ENCODE measurements around the gene TMX2. TPM values are rescaled to one million over a fixed set of nuclear protein-coding genes. Genes with fewer than 3 reads are reported as not detected.
"Not testable (repeated sequence)": the region's sequence is repeated elsewhere in the genome, so short reads cannot be mapped to it uniquely, and the experiment has no call there.

The TMX2 gene
- total RNA-seq, 1 experiment from 2014 or later = 161 TPM

- no peak for DNase-seq (ENCODE audit: low read depth)
Measured at GRCh38 chr11:57713835-57714234, 1.4 kb downstream of the TMX2 start.

GRCh38 chr11:57716726-57717125, 4.3 kb downstream of the TMX2 start:
- not testable (repeated sequence) for DNase-seq (ENCODE audit: low read depth)

- DNase-seq (ENCODE audit: low read depth) = no peak
Measured at GRCh38 chr11:57727185-57727584, 14.8 kb downstream of the TMX2 start.

- no peak for DNase-seq (ENCODE audit: low read depth)
Measured at GRCh38 chr11:57728829-57729228, 16.4 kb downstream of the TMX2 start.

GRCh38 chr11:57729479-57729878, 17.1 kb downstream of the TMX2 start:
- DNase-seq (ENCODE audit: low read depth) = no peak

GRCh38 chr11:57732661-57733060, 20.3 kb downstream of the TMX2 start:
- no peak for DNase-seq (ENCODE audit: low read depth)

GRCh38 chr11:57735619-57736298, 23.4 kb downstream of the TMX2 start:
- DNase-seq (ENCODE audit: low read depth) = no peak

- DNase-seq (ENCODE audit: low read depth) = peak; percentile 99
Measured at GRCh38 chr11:57741132-57742086, 29.0 kb downstream of the TMX2 start, which contains the start of gene SELENOH. TSS of gene SELENOH (plus strand) at chr11:57741491. CDS start at chr11:57741596, 105 bp downstream.

DNA sequence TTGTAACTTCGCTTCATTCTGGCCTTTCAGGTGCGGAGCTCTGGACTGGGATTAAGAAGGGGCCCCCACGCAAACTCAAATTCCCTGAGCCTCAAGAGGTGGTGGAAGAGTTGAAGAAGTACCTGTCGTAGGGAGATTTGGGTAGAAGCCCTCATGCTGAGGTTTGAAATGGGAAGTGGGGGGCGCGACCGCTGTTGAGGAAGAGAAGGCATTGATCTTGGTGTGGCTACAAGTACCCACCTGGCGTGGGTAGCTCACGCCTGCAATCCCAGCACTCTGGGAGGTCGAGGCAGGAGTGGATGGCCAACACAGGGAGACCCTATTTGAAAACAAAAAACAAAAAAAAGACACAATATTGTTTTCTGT, 29.7 kb downstream of the TMX2 start:
- DNase-seq (ENCODE audit: low read depth) = no peak

DNA sequence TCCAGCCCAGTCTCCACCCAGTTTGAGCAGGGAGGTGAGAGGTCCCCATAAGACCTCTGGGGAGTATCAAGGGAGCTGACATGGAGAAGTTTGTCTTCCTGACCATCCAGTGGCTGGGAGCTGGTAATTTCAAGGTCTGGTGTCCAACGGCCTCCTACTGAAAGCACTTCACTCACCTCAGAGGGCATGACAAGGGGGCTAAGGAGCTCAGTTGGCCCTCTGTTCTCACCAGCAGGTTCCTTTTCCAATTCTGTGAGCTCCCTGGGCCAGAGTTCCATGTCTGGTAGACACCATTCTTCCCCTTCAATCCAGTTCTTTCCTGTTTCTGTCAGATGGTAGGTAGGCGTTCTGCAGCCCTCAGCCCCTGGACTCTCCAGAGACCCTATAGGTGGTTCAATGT, 32.0 kb downstream of the TMX2 start:
- no peak for DNase-seq (ENCODE audit: low read depth)

DNA sequence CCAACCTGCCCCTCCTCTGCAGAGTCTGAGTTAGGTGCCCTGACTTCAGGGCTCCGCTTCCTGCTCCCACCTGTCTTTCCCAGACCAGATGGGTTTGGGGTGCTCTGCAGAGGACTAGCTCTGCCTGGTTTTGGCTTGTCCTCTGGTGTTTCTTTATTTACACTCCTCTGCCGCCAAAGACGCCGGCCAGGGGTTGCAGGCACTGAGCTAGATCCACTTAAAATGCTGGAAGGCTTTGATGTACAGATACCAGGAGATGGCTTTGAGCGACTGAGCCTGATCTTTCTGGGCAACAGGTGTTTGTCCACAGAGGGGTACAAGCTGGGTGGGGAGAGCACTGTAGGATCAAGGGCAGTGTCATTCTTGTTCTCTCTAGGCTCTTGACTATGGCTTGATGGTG, 32.8 kb downstream of the TMX2 start:
- DNase-seq (ENCODE audit: low read depth) = no peak

GRCh38 chr11:57746920-57747319, 34.5 kb downstream of the TMX2 start:
- DNase-seq (ENCODE audit: low read depth) = no peak

DNA sequence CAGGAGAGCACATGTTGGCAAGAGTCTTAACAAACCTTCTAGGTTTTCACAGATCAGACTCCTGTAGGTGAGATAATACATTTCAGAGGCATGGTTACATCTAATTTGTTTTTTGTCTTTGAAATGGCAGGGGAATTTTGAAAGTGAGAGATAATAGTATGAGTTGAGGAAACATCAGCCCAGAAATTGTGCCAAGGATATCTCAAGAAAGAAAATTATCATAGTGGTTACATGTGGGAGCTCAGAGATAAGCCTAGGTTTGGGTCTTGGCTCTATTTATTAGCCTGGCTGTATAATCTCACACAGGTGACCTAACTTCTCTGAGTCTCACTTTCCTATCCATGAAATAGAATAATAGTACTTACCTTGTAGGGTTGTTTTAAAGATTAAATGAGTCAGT, 38.8 kb downstream of the TMX2 start:
- DNase-seq (ENCODE audit: low read depth) = no peak

- peak; percentile 21 for DNase-seq (ENCODE audit: low read depth)
Measured at GRCh38 chr11:57751676-57752253, 39.4 kb downstream of the TMX2 start, which contains the start of gene BTBD18. TSS of gene BTBD18 (minus strand) at chr11:57751819. CDS start at chr11:57751188, 631 bp downstream.

DNA sequence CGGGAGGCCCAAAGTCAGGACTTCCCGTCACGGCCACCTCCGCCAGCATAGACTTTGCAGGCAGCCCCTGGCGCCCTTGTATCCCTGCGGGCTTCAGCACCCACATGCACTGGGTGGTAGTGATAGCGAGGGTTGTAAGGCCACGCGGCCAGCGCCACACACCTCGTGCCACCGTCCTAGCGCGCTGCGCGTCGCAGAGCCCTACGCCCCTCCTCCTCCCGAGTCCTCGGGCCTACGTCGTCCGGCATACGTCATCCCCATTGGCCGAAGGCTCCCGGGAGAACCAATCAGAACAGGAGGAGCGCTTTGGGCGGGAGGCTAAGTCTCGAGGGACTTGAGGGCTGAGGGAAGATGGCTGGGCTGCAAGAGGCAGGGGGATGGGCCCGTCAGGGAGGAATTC, 40.6 kb downstream of the TMX2 start:
- no peak for DNase-seq (ENCODE audit: low read depth)

GRCh38 chr11:57758174-57758573, 45.8 kb downstream of the TMX2 start:
- DNase-seq (ENCODE audit: low read depth) = no peak

GRCh38 chr11:57761301-57762234, 49.2 kb downstream of the TMX2 start, which contains the start of gene CTNND1:
TSS of gene CTNND1 (plus strand) at chr11:57761802. CDS start at chr11:57791479, 29,677 bp downstream.
- DNase-seq (ENCODE audit: low read depth) = peak; percentile 96

DNA sequence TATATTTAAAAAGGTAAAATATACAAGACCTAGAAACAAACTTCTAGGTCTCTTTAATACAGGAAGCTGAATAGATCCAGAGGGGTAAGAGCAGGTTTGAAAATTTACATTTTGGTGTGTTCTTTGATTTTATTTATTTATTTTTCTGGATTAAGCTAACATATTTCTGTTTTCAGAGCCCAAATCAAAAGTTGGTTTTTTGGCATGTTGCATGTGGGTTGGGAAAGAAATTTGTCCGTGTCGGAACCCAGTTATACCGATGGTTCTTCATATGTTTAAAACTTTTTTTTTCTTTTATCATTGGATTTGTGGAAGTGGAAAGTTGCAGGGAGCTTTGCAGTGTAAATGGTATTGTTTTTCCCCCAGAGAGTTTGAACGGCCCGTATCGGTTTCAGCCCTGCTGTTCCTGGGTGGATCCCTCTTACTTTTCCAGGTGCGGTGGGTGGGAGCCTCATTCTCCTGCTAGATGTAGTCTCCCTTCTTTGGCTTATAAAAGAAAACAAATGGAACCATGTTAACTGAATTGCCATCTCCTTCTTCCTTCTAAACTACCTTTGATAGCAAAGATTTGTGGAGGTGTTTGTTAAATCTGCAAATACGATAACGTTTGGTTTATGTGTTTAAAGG, 50.0 kb downstream of the TMX2 start:
- DNase-seq (ENCODE audit: low read depth) = no peak

- DNase-seq (ENCODE audit: low read depth) = peak; percentile 45
Measured at GRCh38 chr11:57763568-57763967, 51.2 kb downstream of the TMX2 start.

GRCh38 chr11:57764021-57764420, 51.6 kb downstream of the TMX2 start:
- DNase-seq (ENCODE audit: low read depth) = no peak

DNA sequence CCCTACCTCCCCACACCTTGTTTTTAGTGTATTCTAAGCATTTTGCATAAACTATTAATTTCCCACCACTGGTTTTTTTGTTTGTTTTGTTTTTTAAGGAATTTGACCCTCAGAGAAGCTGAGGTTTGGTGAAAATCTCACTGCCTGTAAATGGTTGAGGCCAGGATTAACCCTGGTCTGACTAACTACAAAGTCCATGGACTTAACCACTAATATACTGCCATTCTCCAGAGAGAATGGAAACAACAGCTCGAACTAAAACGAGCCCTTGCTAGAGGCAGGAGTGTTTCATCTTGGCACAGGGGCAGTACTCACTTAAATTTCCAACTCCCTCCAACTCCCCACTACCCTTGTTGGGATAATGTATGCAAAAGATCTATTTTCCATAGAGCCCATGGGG, 52.2 kb downstream of the TMX2 start:
- DNase-seq (ENCODE audit: low read depth) = no peak

Measured in Daoy (cell line).